Small intestine (tissue), 7 donors: ENCODE data around the gene GPR171. TPM values are rescaled to one million over a fixed set of nuclear protein-coding genes. Genes with fewer than 3 reads are reported as not detected.

Experiments used
- DNase-seq, 2 donors: peaks; one replicate each; pipeline versions ENCODE4 v3.0.0 to v3.0.0-alpha.2; 2013
- FAIRE-seq: peaks from 2 replicates; lab custom pipeline; 2012; peaks lifted over from hg19 to GRCh38; lab: Jason Lieb, UNC
- H3K27ac ChIP-seq, 3 donors: one replicate each; pipeline ENCODE4 v1.5.1; 2013; ENCODE audit warnings: low read length in 2 of 3, mild to moderate bottlenecking in 2 of 3, control low read depth in 1 of 3, inconsistent platforms in 1 of 3, low read depth in 1 of 3, moderate library complexity in 1 of 3
- H3K27me3 ChIP-seq, 3 donors: one replicate each; pipeline ENCODE4 v1.6.1; 2013; ENCODE audit warnings: low read length in 3 of 3, inconsistent platforms in 1 of 3; ENCODE audit not compliant: control insufficient read depth in 3 of 3, insufficient read depth in 3 of 3
- H3K36me3 ChIP-seq, 3 donors: one replicate each; pipeline ENCODE4 v1.6.1; 2013; ENCODE audit warnings: low read length in 3 of 3, inconsistent platforms in 1 of 3, low read depth in 1 of 3, mild to moderate bottlenecking in 1 of 3, moderate library complexity in 1 of 3; ENCODE audit not compliant: control insufficient read depth in 3 of 3, insufficient read depth in 2 of 3
- H3K4me1 ChIP-seq, 3 donors: one replicate each; pipeline ENCODE4 v1.6.1; 2013; ENCODE audit warnings: low read length in 2 of 3, inconsistent platforms in 1 of 3, low read depth in 1 of 3, mild to moderate bottlenecking in 1 of 3, moderate library complexity in 1 of 3; ENCODE audit not compliant: control insufficient read depth in 3 of 3, insufficient read depth in 2 of 3
- H3K4me3 ChIP-seq, 3 donors: one replicate each; pipeline ENCODE4 v1.5.1; 2013; ENCODE audit warnings: low read length in 3 of 3, control low read depth in 1 of 3, inconsistent platforms in 1 of 3, low read depth in 1 of 3, mild to moderate bottlenecking in 1 of 3, moderate library complexity in 1 of 3
- H3K9me3 ChIP-seq, 2 donors: one replicate each; pipeline ENCODE4 v1.6.1; 2013; ENCODE audit warnings: low read depth in 1 of 2, low read length in 1 of 2; ENCODE audit not compliant: control insufficient read depth in 2 of 2, insufficient read depth in 1 of 2
- WGBS, 3 donors: extraction: QIAGEN DNeasy Blood & Tissue Kit; methylation state at CpG; one replicate each; pipeline ENCODE4 v1.1.7; 2013; 5-methylcytosine and 5-hydroxymethylcytosine counted together
- polyA plus RNA-seq, 4 donors: library from polyadenylated mRNA; stranded (reverse) in 3 of 4; unstranded in 1 of 4; fragments of 200-250 nt in 3 of 4; fragments of 120-200 nt in 1 of 4; gene quantifications; one replicate each; pipeline versions ENCODE4 v1.2.1 to v1.2.3, GENCODE V29; 2013
- donor health status: healthy with polysubstance abuse.
- donor health status: control.
- donor health status: control.
- donor health status: Bipolar disorder and iron deficiency.
- donor health status: healthy.

GPR171 gene
- polyA plus RNA-seq, 4 donors = 1.6 to 3.5 (median 2.2) TPM

GRCh38 chr3:151209654-151210053, 6.6 kb upstream of the GPR171 start:
- no peaks in the 10 kb centered on the region for H3K36me3 ChIP-seq
- peak overlapping the region in 1 of 3 donors; percentile 73 for H3K27ac ChIP-seq
- no peak overlapping the region for H3K4me3 ChIP-seq
- 58 to 73% (median 66%) methylated on average over 3 of the region's 3 CpGs for WGBS, 3 donors
- DNase-seq = peak; percentile 17 to 19
- no peaks in the 10 kb centered on the region for H3K9me3 ChIP-seq
- peaks cover 0 to 15% (median 2%) of the 10 kb centered on the region in 3 donors for H3K4me1 ChIP-seq
- no peaks in the 10 kb centered on the region for H3K27me3 ChIP-seq
- no peak for FAIRE-seq

- no peak overlapping the region for H3K4me3 ChIP-seq
- H3K4me1 ChIP-seq = peaks cover 0 to 10% (median 2%) of the 10 kb centered on the region in 3 donors
- H3K27me3 ChIP-seq = no peaks in the 10 kb centered on the region
- no peak for DNase-seq
- H3K9me3 ChIP-seq = no peaks in the 10 kb centered on the region
- no peaks in the 10 kb centered on the region for H3K36me3 ChIP-seq
- no peak for FAIRE-seq
- 57 to 78% (median 74%) methylated on average over 3 of the region's 3 CpGs for WGBS, 3 donors
- H3K27ac ChIP-seq = no peak overlapping the region
Measured at GRCh38 chr3:151206201-151206600, 3.2 kb upstream of the GPR171 start.

- Histone ChIP-seq H3K4me1 (peaks cover 0 to 10% (median 2%) of the 10 kb centered on the region in 3 donors), H3K27me3 (no peaks in the 10 kb centered on the region), H3K9me3 (no peaks in the 10 kb centered on the region), H3K27ac (peak overlapping the region in 1 of 3 donors; percentile 48), H3K36me3 (no peaks in the 10 kb centered on the region), H3K4me3 (no peak overlapping the region)
- 75 to 87% (median 85%) methylated on average over 6 of the region's 6 CpGs for WGBS, 3 donors
- FAIRE-seq (no peak), DNase-seq (no peak)
Measured at GRCh38 chr3:151205482-151205881, 2.5 kb upstream of the GPR171 start.

GRCh38 chr3:151204530-151205402, 1.8 kb upstream of the GPR171 start:
- 68 to 84% (median 71%) methylated on average over 3 of the region's 3 CpGs for WGBS, 3 donors
- FAIRE-seq = no peak
- H3K36me3 ChIP-seq = no peaks in the 10 kb centered on the region

GRCh38 chr3:151201051-151201730, 1.8 kb downstream of the GPR171 start:
- Histone ChIP-seq H3K27me3 (no peaks in the 10 kb centered on the region), H3K9me3 (no peaks in the 10 kb centered on the region), H3K4me1 (peaks cover 0 to 3% (median 0%) of the 10 kb centered on the region in 3 donors), H3K27ac (peak overlapping the region in 1 of 3 donors; percentile 86), H3K36me3 (peaks cover 0 to 4% (median 2%) of the 10 kb centered on the region in 3 donors), H3K4me3 (peak overlapping the region in 1 of 3 donors; percentile 10)
- no peak for DNase-seq
- WGBS, 3 donors = 73 to 86% (median 84%) methylated on average over 7 of the region's 7 CpGs
- no peak for FAIRE-seq

More at GRCh38 chr3:151204530-151205402, 1.8 kb upstream of the GPR171 start:
- H3K4me3 ChIP-seq = no peak overlapping the region
- peaks cover 0 to 5% (median 0%) of the 10 kb centered on the region in 3 donors for H3K4me1 ChIP-seq
- peak overlapping the region in 2 of 3 donors; percentile 55 to 83 for H3K27ac ChIP-seq
- H3K27me3 ChIP-seq = no peaks in the 10 kb centered on the region
- H3K9me3 ChIP-seq = no peaks in the 10 kb centered on the region
- peak in 1 of 2 donors; percentile 42 for DNase-seq

GRCh38 chr3:151200586-151200985, 2.4 kb downstream of the GPR171 start:
- no peak for DNase-seq
- peaks cover 0 to 4% (median 2%) of the 10 kb centered on the region in 3 donors for H3K36me3 ChIP-seq
- H3K9me3 ChIP-seq = no peaks in the 10 kb centered on the region
- H3K4me1 ChIP-seq = peaks cover 0 to 3% (median 0%) of the 10 kb centered on the region in 3 donors
- no peak for FAIRE-seq
- 32 to 51% (median 38%) methylated on average over 2 of the region's 2 CpGs for WGBS, 3 donors
- peak overlapping the region in 1 of 3 donors; percentile 30 for H3K4me3 ChIP-seq
- peak overlapping the region in 2 of 3 donors; percentile 32 to 63 for H3K27ac ChIP-seq
- no peaks in the 10 kb centered on the region for H3K27me3 ChIP-seq

- H3K9me3 ChIP-seq = no peaks in the 10 kb centered on the region
- WGBS, 3 donors = 63 to 87% (median 67%) methylated on average over 4 of the region's 4 CpGs
- peaks cover 0 to 4% (median 2%) of the 10 kb centered on the region in 3 donors for H3K36me3 ChIP-seq
- peaks cover 0 to 3% (median 0%) of the 10 kb centered on the region in 3 donors for H3K4me1 ChIP-seq
- DNase-seq = no peak
- H3K27ac ChIP-seq = peak overlapping the region in 1 of 3 donors; percentile 11
- no peak overlapping the region for H3K4me3 ChIP-seq
- no peak for FAIRE-seq
- no peaks in the 10 kb centered on the region for H3K27me3 ChIP-seq
Measured at GRCh38 chr3:151199554-151200438, 3.2 kb downstream of the GPR171 start.
